Hematopoietic multipotent progenitor cell treated with erythropoietin and hydrocortisone succinate and interleukin-3 and kit ligand, for 15 days (in vitro differentiated cells): ENCODE results near the gene SPIB.

ENCODE experiments used
- DNase-seq: peaks from one replicate; pipeline ENCODE4 v3.0.0-alpha.2; 2015; ENCODE audit warnings: low spot score

SPIB gene

DNA sequence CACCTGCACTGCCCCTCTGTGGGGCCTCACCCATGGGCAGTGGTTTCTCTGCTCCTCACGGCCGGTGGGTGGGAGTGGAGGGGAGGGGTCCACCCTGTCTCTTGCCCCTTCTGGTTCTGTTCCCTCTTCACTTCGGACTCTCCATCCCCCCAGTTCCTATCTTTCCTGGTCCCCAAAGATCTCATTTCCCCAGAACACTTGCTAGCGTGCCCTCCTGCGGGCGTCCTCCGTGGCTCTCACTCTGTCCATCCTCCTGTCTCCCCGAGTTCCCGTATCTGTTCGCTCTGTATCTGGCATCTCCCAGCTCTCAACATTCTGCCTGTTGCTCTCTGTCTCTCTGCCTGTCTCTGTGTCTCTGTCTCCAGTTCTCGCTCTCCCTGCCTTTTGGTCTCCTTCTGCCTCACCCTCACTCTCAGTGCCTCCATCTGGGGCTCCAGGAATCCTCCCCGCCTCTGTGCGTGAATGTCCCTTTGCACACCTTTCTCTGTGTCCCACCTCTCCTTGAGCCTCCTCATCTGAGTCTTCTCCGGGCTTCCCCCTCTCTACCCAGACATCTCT lies 363 bp downstream of the SPIB start:
- DNase-seq = no peak

DNA sequence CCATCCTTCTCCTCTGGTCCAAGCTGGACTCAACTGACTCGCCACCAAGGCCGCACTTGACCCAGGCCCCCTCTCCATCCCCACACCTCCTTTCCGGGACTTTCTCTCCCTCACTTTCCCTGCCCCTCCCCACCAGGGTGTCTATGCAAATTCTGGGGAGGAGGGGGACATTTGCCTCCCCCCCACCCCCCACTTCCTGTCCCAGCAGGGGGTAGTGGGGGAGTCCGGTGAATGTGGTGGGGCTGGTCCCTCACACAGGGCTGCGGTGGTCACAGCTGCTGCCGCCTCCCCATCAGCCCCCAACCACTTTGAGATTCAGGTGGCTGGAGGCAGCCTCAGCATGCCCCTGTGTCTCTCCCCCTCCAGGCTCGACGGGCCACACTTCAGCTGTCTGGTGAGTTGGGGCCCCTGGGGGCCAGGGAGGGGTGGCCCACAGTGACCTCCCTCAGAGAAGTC lies 870 bp downstream of the SPIB start:
- DNase-seq = no peak

GRCh38 chr19:50420127-50420526 lies 1.4 kb downstream of the SPIB start:
- DNase-seq = no peak

GRCh38 chr19:50420808-50421207 lies 2.1 kb downstream of the SPIB start:
- no peak for DNase-seq

DNA sequence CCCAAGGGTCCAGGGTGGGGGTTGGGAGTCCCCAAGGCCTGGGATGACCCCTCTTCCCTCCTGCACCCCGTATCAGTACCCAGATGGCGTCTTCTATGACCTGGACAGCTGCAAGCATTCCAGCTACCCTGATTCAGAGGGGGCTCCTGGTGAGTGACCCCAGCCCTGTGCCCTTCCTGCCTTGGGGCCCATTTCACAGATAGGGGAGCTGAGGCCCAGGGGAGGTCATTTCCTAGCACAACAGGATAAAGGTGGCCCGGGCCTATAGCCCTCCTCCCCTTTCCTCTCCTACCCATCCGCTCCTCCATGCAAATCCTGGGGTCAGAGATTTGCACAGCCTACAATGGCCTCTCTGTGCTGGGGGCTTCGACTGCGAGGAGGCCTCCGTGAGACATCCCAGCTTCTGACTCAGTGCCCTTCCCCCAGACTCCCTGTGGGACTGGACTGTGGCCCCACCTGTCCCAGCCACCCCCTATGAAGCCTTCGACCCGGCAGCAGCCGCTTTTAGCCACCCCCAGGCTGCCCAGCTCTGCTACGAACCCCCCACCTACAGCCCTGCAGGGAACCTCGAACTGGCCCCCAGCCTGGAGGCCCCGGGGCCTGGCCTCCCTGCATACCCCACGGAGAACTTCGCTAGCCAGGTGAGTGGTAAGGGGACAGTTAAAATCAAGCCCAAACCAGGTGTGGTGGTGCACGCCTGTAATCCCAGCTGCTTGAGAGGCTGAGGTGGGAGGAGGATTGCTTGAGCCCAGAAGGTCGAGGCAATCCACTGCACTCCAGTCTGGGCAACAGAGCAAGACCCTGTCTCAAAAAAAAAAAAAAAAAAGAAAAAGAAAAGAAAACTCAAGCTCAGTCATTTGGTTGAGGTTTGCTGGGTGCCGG lies 3.9 kb downstream of the SPIB start:
- no peak for DNase-seq

DNA sequence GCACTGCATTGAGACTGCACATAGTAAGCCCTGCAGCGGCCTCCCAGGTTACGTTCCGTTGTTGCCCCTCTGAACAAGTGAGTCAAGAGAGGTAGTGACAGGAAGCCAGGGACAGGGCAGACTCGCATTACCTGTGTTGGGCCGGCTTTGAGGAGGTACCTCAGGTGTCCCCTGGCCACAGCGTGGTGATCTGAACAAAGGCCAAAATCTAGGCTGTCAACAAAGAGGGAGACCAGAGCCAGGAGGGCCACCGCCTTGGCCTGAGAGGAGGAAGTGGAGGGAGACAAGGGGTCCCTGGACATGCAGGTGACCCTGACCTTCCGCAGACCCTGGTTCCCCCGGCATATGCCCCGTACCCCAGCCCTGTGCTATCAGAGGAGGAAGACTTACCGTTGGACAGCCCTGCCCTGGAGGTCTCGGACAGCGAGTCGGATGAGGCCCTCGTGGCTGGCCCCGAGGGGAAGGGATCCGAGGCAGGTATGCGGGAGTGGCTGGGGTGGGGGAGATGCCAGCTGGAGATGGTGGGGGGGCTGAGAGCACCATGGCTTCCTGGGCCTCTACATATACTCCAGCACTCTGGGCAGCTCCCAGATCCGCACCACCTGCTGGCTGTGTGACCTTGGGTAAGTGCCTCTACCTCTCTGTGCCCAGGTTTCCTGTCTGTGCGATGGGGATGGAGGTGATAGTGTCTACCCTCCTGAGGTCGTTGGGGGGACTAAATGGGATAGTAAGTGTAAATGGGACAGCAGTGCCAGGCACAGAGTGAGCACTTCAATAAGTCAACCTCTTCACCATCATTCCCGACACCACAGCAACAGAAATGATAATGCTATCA lies 4.8 kb downstream of the SPIB start:
- no peak for DNase-seq

- DNase-seq = no peak
These were observed 6.8 kb downstream of the SPIB start for GRCh38 chr19:50425581-50425980.

DNA sequence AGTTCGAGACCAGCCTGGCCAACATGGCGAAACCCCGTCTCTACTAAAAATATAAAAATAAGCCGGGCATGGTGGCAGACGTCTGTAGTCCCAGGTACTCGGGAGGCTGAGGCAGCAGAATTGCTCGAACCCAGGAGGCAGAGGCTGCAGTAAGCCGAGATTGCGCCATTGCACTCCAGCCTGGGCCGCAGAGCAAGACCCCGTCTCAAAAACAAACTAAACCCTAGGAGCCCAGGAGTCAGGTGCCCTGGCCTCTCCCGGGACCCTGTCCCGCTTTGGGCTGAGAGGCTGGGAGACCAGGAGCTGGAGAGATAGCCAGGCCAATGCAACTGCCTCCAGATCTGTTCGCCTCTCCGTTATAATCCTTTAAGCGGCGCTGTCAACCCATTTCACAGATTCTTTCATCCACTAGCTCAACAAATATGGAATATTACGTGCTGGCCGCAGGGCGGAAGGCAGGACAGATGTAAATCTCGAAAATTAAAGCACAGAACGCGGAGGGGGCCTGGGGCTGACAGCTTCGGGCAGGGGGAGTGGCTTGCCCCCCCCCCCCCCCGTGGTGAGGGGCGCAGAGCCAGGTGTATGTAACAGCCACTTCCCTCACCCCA lies 8.7 kb downstream of the SPIB start:
- no peak for DNase-seq

DNA sequence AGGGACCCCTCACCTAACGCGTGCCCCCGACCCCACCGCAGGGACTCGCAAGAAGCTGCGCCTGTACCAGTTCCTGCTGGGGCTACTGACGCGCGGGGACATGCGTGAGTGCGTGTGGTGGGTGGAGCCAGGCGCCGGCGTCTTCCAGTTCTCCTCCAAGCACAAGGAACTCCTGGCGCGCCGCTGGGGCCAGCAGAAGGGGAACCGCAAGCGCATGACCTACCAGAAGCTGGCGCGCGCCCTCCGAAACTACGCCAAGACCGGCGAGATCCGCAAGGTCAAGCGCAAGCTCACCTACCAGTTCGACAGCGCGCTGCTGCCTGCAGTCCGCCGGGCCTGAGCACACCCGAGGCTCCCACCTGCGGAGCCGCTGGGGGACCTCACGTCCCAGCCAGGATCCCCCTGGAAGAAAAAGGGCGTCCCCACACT lies 9.3 kb downstream of the SPIB start:
- no peak for DNase-seq

DNA sequence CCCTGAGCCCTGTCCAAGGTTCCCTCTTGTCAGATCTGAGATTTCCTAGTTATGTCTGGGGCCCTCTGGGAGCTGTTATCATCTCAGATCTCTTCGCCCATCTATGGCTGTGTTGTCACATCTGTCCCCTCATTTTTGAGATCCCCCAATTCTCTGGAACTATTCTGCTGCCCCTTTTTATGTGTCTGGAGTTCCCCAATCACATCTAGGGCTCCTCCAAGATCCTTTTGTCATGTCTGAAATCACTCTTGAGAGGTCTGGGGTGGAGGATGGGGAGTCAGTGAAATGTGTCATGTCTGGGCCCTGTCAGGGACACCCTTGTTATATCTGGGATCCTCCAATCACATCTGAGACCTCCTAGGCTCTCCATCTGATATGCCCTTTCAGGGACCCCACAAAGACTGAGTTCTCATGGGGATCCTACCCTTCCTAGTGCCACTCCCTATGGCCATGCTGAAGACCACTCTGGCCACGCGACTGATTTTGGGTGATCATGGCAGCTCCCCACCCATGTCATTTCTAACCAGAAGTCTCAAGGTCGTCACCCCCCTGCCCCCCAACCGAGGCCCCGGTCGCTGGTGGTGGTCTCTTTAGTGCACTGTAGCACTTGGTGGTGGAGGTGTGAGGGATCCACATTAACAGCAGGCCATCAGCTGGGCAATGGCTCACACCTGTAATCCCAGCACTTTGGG lies 10.2 kb downstream of the SPIB start:
- DNase-seq = no peak

- DNase-seq = no peak
These were observed 12.2 kb downstream of the SPIB start for GRCh38 chr19:50430888-50431342.

- DNase-seq = peak; percentile 83
These were observed 12.8 kb downstream of the SPIB start for GRCh38 chr19:50431343-50432220.

DNA sequence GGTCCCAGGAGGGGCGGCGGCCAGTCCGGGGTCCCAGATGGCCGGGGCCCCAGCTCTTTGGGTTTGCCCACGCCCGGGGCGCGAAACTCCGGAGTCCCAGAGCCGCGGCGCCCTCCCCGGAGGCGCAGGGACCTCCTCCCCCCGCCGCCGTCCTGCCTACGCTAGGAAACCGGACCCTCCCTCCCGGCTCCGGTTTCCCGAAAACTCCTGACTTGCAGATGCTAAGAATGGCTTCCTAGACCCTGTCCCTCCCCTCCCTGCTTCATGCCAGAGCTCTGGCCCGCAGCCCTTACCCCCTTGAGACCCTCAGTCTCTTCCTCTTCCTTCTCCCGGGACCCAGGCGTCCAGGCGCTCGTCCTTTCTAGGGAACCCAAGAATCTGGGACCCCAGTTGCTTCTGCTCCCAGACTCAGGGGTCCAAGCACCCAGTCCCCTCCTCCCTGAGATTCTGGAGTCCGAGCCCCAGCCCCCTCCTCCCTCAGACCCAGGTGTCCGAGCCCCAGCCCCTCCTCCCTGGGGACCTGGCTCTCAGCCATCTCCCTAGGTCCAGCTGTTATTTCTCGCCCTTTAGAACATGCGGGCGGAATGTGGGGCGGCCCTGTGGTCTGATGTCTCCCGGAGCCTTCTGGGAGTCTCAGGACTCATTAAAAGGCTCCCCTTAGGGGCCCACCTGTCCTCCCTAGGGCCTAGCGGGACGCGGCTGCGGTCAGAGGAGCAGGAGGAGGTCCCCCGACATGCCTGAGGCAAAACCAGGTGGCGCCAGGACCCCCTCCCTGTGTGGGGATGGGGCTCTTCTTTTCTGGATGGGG lies 13.7 kb downstream of the SPIB start, which contains the start of gene MYBPC2:
Gene MYBPC2 (plus strand): TSS at position 672 of the 808 bp plus-strand sequence. CDS start 62 bp downstream, at position 734.
- no peak for DNase-seq

DNA sequence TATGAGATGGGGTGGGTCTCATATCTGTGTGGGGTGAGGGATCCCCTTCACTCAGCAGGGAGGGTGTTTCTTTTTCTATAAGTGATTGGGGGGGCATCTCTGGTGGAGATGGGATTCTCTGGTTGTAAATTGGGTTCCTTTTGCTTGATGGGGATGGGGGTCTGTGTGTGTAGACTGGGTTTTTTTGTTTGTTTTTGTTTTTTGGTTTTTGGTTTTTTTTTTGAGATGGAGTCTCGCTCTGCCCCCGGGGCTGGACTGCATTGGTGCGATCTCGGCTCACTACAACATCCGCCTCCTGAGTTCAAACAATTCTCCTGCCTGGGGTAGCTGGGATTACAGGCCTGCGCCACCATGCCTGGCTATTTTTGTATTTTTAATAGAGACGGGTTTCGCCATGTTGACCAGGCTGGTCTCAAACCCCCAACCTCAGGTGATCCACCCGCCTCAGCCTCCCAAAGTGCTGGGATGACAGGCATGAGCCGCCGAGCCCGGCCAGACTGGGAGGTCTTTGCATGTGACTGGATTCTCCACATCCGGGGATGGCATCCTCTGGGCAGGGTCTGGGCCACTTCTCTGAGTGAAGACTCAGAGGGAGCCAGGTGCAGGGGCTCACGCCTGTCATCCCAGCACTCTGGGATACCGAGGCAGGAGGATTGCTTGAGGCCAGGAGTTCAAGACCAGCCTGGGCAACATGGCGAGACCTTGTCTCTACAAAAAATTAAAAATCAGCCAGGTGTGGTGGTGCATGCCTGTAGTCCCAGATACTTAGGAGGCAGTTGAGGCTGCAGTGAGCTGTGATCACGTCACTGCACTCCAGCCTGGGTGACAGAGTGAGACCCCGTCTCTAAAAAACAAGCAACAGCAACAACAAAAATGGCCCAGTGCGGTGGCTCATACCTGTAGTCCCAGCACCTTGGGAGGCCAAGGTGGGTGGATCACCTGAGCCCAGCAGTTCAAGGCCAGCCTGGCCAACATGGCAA lies 14.8 kb downstream of the SPIB start:
- DNase-seq = no peak

DNA sequence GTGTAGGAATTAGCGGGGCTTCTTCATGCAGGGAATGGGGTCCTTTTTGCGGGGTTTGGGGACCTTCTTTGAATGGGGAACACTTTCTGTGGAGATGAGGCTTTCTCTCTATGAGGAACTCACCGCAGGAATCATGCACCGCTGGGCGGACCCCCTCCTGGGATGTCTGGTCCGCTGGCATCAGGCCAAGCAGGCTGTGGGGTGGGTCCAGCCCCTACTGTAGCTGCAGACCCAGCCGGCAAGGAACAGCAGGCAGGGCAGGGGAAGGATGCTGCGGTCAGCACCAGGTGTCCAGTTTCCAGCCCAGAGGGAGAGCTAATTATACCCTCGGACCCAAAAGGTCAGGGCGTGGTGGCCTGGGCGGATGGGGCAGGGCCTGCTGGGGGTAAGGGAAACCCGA lies 15.8 kb downstream of the SPIB start:
- no peak for DNase-seq

DNA sequence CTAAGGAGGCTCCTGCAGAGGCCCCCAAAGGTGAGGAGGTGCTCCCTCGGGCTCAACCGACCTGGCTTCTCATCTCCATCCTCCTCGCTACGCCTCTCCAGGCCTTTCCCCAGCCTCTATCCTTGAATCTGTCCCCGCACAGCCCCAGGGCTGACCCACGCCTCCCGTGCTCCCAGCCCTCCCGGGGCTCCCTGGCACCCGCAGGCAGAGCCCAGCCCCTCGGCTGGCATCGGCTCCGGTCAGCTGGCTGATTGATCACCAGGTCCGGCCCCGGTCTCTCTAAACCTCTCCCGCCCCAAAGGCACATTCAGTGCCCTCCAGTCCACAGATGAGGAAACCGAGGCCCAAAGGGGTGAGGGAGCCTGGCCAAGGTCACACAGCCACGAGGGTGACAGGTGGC lies 16.5 kb downstream of the SPIB start:
- DNase-seq = no peak

DNA sequence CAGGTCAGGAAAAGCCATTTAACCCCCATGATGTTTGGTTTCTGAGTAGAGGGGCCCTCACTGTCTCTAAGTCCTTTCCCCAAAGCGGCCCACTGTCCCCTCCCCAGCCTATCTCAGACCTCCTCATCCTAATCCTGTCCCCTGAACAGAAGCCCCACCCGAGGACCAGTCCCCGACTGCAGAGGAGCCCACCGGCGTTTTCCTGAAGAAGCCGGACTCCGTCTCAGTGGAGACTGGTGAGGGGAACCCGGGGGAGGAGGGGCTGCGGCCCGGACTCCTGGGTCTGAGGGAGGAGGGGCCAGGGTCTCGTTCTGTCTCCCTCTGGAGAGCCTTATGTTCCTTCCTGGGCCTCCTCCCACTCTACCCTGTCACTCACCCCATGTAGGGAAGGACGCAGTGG lies 16.9 kb downstream of the SPIB start:
- DNase-seq = no peak

DNA sequence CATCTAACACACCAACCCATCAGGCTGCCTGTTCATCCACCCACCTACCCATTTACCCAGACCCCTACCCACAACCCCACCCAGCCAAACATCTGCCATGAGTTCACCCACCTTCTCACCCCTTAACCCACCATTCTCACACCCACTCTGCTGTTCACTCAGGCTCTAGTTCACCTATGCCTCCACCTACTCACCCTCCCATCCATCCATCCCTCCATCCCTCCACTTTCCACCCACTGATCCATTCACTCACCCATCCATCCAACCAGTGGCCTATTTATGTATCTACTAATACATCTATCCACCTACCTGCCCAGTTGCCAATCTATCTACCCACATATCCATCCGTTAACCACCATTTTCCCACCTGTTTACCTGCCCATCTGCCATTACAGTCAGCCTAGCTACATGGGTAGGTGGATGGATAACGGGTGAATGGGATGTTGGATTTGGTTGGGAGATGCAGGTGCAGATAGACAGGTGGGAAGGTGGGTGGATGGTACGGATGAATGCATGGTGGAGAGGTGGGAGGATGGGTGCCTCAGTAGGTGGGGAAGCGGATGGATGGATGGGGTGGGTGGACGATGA lies 19.2 kb downstream of the SPIB start:
- no peak for DNase-seq
